Liver (tissue), 9 donors: ENCODE results near the gene UNC45B. TPM values are rescaled to one million over a fixed set of nuclear protein-coding genes. Genes with fewer than 3 reads are reported as not detected.

ENCODE experiments used
- DNase-seq: peaks from one replicate; pipeline ENCODE4 v3.0.0-alpha.2; 2017; ENCODE audit warnings: low spot score
- H3K27ac ChIP-seq, 2 donors: one replicate each; pipeline ENCODE4 v1.7.0; 2013; ENCODE audit warnings: inconsistent platforms in 2 of 2, low read length in 2 of 2, control low read depth in 1 of 2, low read depth in 1 of 2, mild to moderate bottlenecking in 1 of 2
- H3K27me3 ChIP-seq, 4 donors: one replicate each; pipeline versions ENCODE4 v1.6.1 to v1.7.0; 2013; ENCODE audit warnings: low read length in 3 of 4, inconsistent platforms in 1 of 4, mild to moderate bottlenecking in 1 of 4, moderate library complexity in 1 of 4; ENCODE audit not compliant: control insufficient read depth in 4 of 4, insufficient read depth in 4 of 4
- H3K36me3 ChIP-seq, 4 donors: one replicate each; pipeline versions ENCODE4 v1.6.1 to v1.7.0; 2013; ENCODE audit warnings: low read length in 3 of 4, mild to moderate bottlenecking in 3 of 4, low read depth in 1 of 4, moderate library complexity in 1 of 4; ENCODE audit not compliant: control insufficient read depth in 4 of 4, insufficient read depth in 3 of 4
- H3K4me1 ChIP-seq, 4 donors: one replicate each; pipeline versions ENCODE4 v1.6.1 to v1.7.0; 2013; ENCODE audit warnings: low read length in 3 of 4, mild to moderate bottlenecking in 3 of 4, moderate library complexity in 1 of 4; ENCODE audit not compliant: control insufficient read depth in 4 of 4, insufficient read depth in 4 of 4
- H3K4me3 ChIP-seq, 3 donors: one replicate each; pipeline versions ENCODE4 v1.6.1 to v1.7.0; 2013; ENCODE audit warnings: low read length in 3 of 3, control low read depth in 1 of 3, low read depth in 1 of 3, mild to moderate bottlenecking in 1 of 3
- H3K9ac ChIP-seq, 2 donors: one replicate each; pipeline ENCODE4 v1.7.0; 2013; ENCODE audit warnings: low read length in 2 of 2, mild to moderate bottlenecking in 2 of 2, moderate library complexity in 2 of 2, control low read depth in 1 of 2, low read depth in 1 of 2
- H3K9me3 ChIP-seq, 4 donors: one replicate each; pipeline versions ENCODE4 v1.6.1 to v1.7.0; 2013; ENCODE audit warnings: low read length in 3 of 4; ENCODE audit not compliant: control insufficient read depth in 4 of 4
- FOXA1 ChIP-seq: IDR thresholded peaks from 2 replicates; pipeline ENCODE4 v1.6.1; 2016; ENCODE audit warnings: antibody characterized with exemption
- GABPA ChIP-seq, 2 donors: IDR thresholded peaks in 1 of 2; conservative IDR thresholded peaks in 1 of 2; 2 replicates each; pipeline ENCODE4 v1.6.1; 2016; ENCODE audit warnings: antibody characterized with exemption in 2 of 2, mild to moderate bottlenecking in 1 of 2, moderate library complexity in 1 of 2
- HNF4A ChIP-seq, 2 donors: conservative IDR thresholded peaks; 2 replicates each; pipeline ENCODE4 v1.6.1; 2016; ENCODE audit warnings: antibody characterized with exemption in 2 of 2, mild to moderate bottlenecking in 2 of 2
- RXRA ChIP-seq, 2 donors: IDR thresholded peaks; 2 replicates each; pipeline ENCODE4 v1.6.1; 2017 to 2018; ENCODE audit warnings: antibody characterized with exemption in 2 of 2, mild to moderate bottlenecking in 1 of 2
- WGBS: extraction: QIAGEN DNeasy Blood & Tissue Kit; methylation state at CpG from one replicate; pipeline ENCODE4 v1.1.7; 2013; 5-methylcytosine and 5-hydroxymethylcytosine counted together
- polyA plus RNA-seq, 2 donors: library from polyadenylated mRNA; stranded (reverse) in 1 of 2; unstranded in 1 of 2; fragments of 200-250 nt in 1 of 2; fragments of >200 nt in 1 of 2; fragmentation: Nextera tagmentation in 1 of 2; extraction: Ambion mirVana in 1 of 2; gene quantifications; one replicate each; pipeline versions ENCODE4 v1.2.1 to v1.2.3, GENCODE V29; 2013 to 2015
- total RNA-seq, 2 donors: library from RNA; depleted of rRNA; stranded (reverse); fragments of >200 nt; gene quantifications; one replicate each; pipeline ENCODE4 v1.2.3, GENCODE V29; 2014
- TF ChIP-seq, protein P1 (sequence below): fragments of 150-350 bp; IDR thresholded peaks from 2 replicates; pipeline ENCODE4 v1.5.1; 2017; ENCODE audit warnings: improper control_type of control experiment, low read depth, low read length; ENCODE audit not compliant: missing input control
- TF ChIP-seq, protein P2 (sequence below): IDR thresholded peaks from 2 replicates; pipeline ENCODE4 v1.6.1; 2016; ENCODE audit warnings: antibody characterized with exemption
- TF ChIP-seq, protein P3 (sequence below): IDR thresholded peaks from 2 replicates; pipeline ENCODE4 v1.6.1; 2016; ENCODE audit warnings: antibody characterized with exemption, mild to moderate bottlenecking
- TF ChIP-seq, protein P4 (sequence below): IDR thresholded peaks from 2 replicates; pipeline ENCODE4 v1.6.1; 2016; ENCODE audit warnings: antibody characterized with exemption
- donor health status: healthy.
- donor health status: healthy.
- donor health status: healthy.
- donor health status: healthy.
- donor health status: healthy.

The UNC45B gene
- total and polyA plus RNA-seq, 4 donors: 0.02 to 0.09 TPM; not detected in 2

DNA sequence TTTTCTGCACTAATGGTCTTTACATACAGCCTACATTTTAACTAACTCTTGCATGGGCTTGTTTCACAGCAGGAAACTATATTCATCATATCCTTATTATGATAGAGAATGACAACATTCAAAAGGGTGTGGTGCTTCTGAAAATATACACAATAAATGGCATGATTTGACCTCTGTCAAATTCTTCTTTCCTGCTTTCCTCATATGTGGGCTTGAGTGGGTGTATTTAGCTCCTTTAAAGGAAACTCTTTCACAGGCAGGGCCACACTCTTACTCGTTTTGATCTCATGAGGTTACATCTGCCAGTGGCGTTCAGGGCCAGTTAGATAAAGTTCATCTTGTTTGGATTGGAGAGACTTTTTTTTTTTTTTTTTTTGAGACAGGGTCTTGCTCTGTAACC, 40.5 kb downstream of the UNC45B start:
- H3K4me1 ChIP-seq: no peaks in the 10 kb centered on the region
- no peak overlapping the region for H3K27ac ChIP-seq
- no peaks in the 10 kb centered on the region for H3K36me3 ChIP-seq
- DNase-seq: no peak
- H3K27me3 ChIP-seq: peaks cover 0 to 3% (median 0%) of the 10 kb centered on the region in 4 donors
- TF ChIP-seq, protein P1, sequence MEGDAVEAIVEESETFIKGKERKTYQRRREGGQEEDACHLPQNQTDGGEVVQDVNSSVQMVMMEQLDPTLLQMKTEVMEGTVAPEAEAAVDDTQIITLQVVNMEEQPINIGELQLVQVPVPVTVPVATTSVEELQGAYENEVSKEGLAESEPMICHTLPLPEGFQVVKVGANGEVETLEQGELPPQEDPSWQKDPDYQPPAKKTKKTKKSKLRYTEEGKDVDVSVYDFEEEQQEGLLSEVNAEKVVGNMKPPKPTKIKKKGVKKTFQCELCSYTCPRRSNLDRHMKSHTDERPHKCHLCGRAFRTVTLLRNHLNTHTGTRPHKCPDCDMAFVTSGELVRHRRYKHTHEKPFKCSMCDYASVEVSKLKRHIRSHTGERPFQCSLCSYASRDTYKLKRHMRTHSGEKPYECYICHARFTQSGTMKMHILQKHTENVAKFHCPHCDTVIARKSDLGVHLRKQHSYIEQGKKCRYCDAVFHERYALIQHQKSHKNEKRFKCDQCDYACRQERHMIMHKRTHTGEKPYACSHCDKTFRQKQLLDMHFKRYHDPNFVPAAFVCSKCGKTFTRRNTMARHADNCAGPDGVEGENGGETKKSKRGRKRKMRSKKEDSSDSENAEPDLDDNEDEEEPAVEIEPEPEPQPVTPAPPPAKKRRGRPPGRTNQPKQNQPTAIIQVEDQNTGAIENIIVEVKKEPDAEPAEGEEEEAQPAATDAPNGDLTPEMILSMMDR: no peak
- TF ChIP-seq HNF4A (conservative IDR thresholded peaks at IDR 0.05): no peak
- no peak for TF ChIP-seq FOXA1
- TF ChIP-seq, protein P2, sequence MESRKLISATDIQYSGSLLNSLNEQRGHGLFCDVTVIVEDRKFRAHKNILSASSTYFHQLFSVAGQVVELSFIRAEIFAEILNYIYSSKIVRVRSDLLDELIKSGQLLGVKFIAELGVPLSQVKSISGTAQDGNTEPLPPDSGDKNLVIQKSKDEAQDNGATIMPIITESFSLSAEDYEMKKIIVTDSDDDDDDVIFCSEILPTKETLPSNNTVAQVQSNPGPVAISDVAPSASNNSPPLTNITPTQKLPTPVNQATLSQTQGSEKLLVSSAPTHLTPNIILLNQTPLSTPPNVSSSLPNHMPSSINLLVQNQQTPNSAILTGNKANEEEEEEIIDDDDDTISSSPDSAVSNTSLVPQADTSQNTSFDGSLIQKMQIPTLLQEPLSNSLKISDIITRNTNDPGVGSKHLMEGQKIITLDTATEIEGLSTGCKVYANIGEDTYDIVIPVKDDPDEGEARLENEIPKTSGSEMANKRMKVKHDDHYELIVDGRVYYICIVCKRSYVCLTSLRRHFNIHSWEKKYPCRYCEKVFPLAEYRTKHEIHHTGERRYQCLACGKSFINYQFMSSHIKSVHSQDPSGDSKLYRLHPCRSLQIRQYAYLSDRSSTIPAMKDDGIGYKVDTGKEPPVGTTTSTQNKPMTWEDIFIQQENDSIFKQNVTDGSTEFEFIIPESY: no peak
- TF ChIP-seq RXRA (IDR thresholded peaks at IDR 0.05): no peak
- TF ChIP-seq, protein P3, sequence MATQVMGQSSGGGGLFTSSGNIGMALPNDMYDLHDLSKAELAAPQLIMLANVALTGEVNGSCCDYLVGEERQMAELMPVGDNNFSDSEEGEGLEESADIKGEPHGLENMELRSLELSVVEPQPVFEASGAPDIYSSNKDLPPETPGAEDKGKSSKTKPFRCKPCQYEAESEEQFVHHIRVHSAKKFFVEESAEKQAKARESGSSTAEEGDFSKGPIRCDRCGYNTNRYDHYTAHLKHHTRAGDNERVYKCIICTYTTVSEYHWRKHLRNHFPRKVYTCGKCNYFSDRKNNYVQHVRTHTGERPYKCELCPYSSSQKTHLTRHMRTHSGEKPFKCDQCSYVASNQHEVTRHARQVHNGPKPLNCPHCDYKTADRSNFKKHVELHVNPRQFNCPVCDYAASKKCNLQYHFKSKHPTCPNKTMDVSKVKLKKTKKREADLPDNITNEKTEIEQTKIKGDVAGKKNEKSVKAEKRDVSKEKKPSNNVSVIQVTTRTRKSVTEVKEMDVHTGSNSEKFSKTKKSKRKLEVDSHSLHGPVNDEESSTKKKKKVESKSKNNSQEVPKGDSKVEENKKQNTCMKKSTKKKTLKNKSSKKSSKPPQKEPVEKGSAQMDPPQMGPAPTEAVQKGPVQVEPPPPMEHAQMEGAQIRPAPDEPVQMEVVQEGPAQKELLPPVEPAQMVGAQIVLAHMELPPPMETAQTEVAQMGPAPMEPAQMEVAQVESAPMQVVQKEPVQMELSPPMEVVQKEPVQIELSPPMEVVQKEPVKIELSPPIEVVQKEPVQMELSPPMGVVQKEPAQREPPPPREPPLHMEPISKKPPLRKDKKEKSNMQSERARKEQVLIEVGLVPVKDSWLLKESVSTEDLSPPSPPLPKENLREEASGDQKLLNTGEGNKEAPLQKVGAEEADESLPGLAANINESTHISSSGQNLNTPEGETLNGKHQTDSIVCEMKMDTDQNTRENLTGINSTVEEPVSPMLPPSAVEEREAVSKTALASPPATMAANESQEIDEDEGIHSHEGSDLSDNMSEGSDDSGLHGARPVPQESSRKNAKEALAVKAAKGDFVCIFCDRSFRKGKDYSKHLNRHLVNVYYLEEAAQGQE: no peak
- WGBS: 40% methylated on average over 2 of the region's 2 CpGs
- no peak overlapping the region for H3K9ac ChIP-seq
- no peaks in the 10 kb centered on the region for H3K9me3 ChIP-seq
- H3K4me3 ChIP-seq: no peak overlapping the region

DNA sequence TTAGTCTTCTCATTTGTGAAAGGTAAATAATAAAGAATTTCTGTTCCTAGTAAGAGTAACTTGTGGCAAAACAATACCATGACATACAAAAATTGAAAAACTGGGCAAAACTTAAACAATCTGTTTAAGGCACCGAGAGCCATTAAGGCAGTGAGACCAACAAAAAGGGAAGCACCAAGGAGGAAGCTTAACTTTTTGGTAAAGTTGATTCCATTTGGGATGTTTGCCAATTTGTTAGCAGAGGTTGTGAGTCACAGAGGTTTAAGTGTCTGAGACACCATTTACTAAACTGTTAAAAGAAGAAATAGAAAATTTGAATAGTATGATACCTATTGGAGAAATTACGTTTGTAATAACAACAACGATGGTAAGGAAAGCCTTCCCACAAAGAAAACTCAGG, 41.7 kb downstream of the UNC45B start:
- Histone ChIP-seq H3K4me3 (no peak overlapping the region), H3K9ac (no peak overlapping the region), H3K27ac (no peak overlapping the region), H3K27me3 (peaks cover 0 to 3% (median 0%) of the 10 kb centered on the region in 4 donors), H3K36me3 (no peaks in the 10 kb centered on the region), H3K4me1 (no peaks in the 10 kb centered on the region), H3K9me3 (no peaks in the 10 kb centered on the region)
- no peak for DNase-seq
- 75% methylated on average over 3 of the region's 3 CpGs for WGBS
- TF ChIP-seq, protein P4, sequence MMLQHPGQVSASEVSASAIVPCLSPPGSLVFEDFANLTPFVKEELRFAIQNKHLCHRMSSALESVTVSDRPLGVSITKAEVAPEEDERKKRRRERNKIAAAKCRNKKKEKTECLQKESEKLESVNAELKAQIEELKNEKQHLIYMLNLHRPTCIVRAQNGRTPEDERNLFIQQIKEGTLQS: no peak
- no peak for TF ChIP-seq GABPA (IDR thresholded peaks at IDR 0.05 in 1 of 2, conservative IDR thresholded peaks at IDR 0.05 in 1 of 2)
- no peak for TF ChIP-seq RXRA (IDR thresholded peaks at IDR 0.05)
